Fibroblast of lung (primary cell): ENCODE results near the gene ENPP7.

ENCODE experiments used
- CTCF ChIP-seq, 2 donors: IDR thresholded peaks in 1 of 2; conservative IDR thresholded peaks in 1 of 2; 1 replicate in 1 of 2; 2 replicates in 1 of 2; pipeline ENCODE4 v1.5.1; 2011 to 2012; ENCODE audit warnings: low read length in 2 of 2, control low read depth in 1 of 2, inconsistent platforms in 1 of 2, low read depth in 1 of 2, mild to moderate bottlenecking in 1 of 2
- EZH2 ChIP-seq: IDR thresholded peaks from 2 replicates; pipeline ENCODE4 v1.5.1; 2012; ENCODE audit warnings: low read length, control low read depth, mild to moderate bottlenecking; ENCODE audit errors: missing control alignments

GRCh38 chr17:79715943-79716797, 14.6 kb upstream of the ENPP7 start:
- TF ChIP-seq CTCF (conservative IDR thresholded peaks at IDR 0.05 in 1 of 2, IDR thresholded peaks at IDR 0.05 in 1 of 2; ENCODE audit: low read depth in 1 of 2, low read length in 2 of 2) (no peak), EZH2 (no peak)
